ENCODE measurements around the gene PAM. TPM values are rescaled to one million over a fixed set of nuclear protein-coding genes. Genes with fewer than 3 reads are reported as not detected.
A peak's percentile ranks its signal among the peaks of the same experiment; 100 is the strongest.

PAM gene
- total RNA-seq, 2 experiments from 2014 or later = 63.4 to 65.8 TPM

- ChIA-PET POLR2A (interaction anchor here (1.0 kb wide), 1 partner anchor 9 kb away, joined by 3 read pairs; no protein-coding TSS in a partner anchor), CTCF (no interaction called here)
- intact Hi-C loops (cut with micrococcal nuclease) = no loop called here
- TF ChIP-seq, protein P1, sequence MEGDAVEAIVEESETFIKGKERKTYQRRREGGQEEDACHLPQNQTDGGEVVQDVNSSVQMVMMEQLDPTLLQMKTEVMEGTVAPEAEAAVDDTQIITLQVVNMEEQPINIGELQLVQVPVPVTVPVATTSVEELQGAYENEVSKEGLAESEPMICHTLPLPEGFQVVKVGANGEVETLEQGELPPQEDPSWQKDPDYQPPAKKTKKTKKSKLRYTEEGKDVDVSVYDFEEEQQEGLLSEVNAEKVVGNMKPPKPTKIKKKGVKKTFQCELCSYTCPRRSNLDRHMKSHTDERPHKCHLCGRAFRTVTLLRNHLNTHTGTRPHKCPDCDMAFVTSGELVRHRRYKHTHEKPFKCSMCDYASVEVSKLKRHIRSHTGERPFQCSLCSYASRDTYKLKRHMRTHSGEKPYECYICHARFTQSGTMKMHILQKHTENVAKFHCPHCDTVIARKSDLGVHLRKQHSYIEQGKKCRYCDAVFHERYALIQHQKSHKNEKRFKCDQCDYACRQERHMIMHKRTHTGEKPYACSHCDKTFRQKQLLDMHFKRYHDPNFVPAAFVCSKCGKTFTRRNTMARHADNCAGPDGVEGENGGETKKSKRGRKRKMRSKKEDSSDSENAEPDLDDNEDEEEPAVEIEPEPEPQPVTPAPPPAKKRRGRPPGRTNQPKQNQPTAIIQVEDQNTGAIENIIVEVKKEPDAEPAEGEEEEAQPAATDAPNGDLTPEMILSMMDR (IDR thresholded peaks at IDR 0.05) = no peak
- no peak overlapping the region for H3K4me3 Mint-ChIP-seq
- peaks cover 3% of the 10 kb centered on the region for H3K27me3 Mint-ChIP-seq
- no peaks in the 10 kb centered on the region for H3K36me3 Mint-ChIP-seq (ENCODE audit: low read depth)
- H3K27ac Mint-ChIP-seq = no peak overlapping the region
- H3K9me3 Mint-ChIP-seq = no peaks in the 10 kb centered on the region
- ATAC-seq (no peak), DNase-seq (no peak)
- peaks cover 11% of the 10 kb centered on the region for H3K4me1 Mint-ChIP-seq (ENCODE audit: low read depth)
Measured at GRCh38 chr5:102860035-102860434, 104.9 kb downstream of the PAM start.

DNA sequence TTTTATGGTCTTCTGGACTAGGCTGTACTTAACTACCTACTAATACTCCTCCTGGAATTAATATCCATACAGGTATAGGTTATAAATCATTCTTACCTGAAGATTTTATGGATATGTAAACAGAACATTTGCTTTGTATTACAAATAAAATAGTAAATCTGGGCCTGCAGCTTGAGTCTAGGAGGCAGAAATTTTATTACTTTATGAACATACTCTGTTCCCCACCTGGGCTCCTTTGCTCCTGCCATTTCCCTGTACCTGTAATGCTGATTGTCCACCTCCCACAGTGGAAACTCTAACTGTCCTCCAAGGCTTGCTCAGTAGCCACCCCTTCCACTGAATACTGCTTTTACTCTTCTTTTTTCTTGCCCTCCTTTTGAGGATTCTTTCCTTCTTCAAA, 108.0 kb downstream of the PAM start:
- Mint-ChIP-seq H3K9me3 (no peaks in the 10 kb centered on the region), H3K4me1 (ENCODE audit: low read depth) (peaks cover 13% of the 10 kb centered on the region)
- CTCF ChIA-PET = no interaction called here

GRCh38 chr5:102863764-102864560, 108.9 kb downstream of the PAM start:
- no peak for DNase-seq
- POLR2A ChIA-PET = no interaction called here
- peaks cover 13% of the 10 kb centered on the region for H3K4me1 Mint-ChIP-seq (ENCODE audit: low read depth)
- CTCF ChIA-PET = no interaction called here
- H3K9me3 Mint-ChIP-seq = no peaks in the 10 kb centered on the region
- ATAC-seq = no peak
- H3K27ac Mint-ChIP-seq = no peak overlapping the region
- TF ChIP-seq, protein P1 (IDR thresholded peaks at IDR 0.05) = no peak
- H3K4me3 Mint-ChIP-seq = no peak overlapping the region
- intact Hi-C loops (cut with micrococcal nuclease) = no loop called here
- peaks cover 13% of the 10 kb centered on the region for H3K36me3 Mint-ChIP-seq (ENCODE audit: low read depth)
- peaks cover 18% of the 10 kb centered on the region for H3K27me3 Mint-ChIP-seq

More for the DNA sequence above, 108.0 kb downstream of the PAM start:
- TF ChIP-seq, protein P1 (IDR thresholded peaks at IDR 0.05) = no peak
- Mint-ChIP-seq H3K4me3 (no peak overlapping the region), H3K27ac (no peak overlapping the region), H3K36me3 (ENCODE audit: low read depth) (peaks cover 8% of the 10 kb centered on the region), H3K27me3 (peaks cover 18% of the 10 kb centered on the region)
- intact Hi-C loops (cut with micrococcal nuclease) = no loop called here
- DNase-seq = no peak
- ATAC-seq = no peak
- POLR2A ChIA-PET = no interaction called here

GRCh38 chr5:102865171-102865509, 110.0 kb downstream of the PAM start:
- H3K4me3 Mint-ChIP-seq = peak overlapping the region; percentile 60
- no peaks in the 10 kb centered on the region for H3K9me3 Mint-ChIP-seq
- DNase-seq (no peak), ATAC-seq (no peak)
- CTCF ChIA-PET = interaction anchor here (0.8 kb wide), 1 partner anchor 275 kb away, joined by 3 read pairs; no protein-coding TSS in a partner anchor
- peaks cover 18% of the 10 kb centered on the region for H3K27me3 Mint-ChIP-seq
- TF ChIP-seq, protein P1 (IDR thresholded peaks at IDR 0.05) = no peak
- H3K27ac Mint-ChIP-seq = peak overlapping the region; percentile 53
- POLR2A ChIA-PET = interaction anchor here (1.1 kb wide), 1 partner anchor 255 kb away, joined by 3 read pairs; the partner anchor contains the start of genes GIN1 and PPIP5K2
- H3K4me1 Mint-ChIP-seq (ENCODE audit: low read depth) = peaks cover 13% of the 10 kb centered on the region
- peaks cover 24% of the 10 kb centered on the region for H3K36me3 Mint-ChIP-seq (ENCODE audit: low read depth)
- intact Hi-C loops (cut with micrococcal nuclease) = no loop called here

- Mint-ChIP-seq H3K27me3 (peaks cover 18% of the 10 kb centered on the region), H3K4me3 (peak overlapping the region; percentile 60), H3K9me3 (no peaks in the 10 kb centered on the region), H3K4me1 (ENCODE audit: low read depth) (peaks cover 13% of the 10 kb centered on the region), H3K36me3 (ENCODE audit: low read depth) (peaks cover 24% of the 10 kb centered on the region), H3K27ac (peak overlapping the region; percentile 53)
- CTCF ChIA-PET = no interaction called here
- POLR2A ChIA-PET = interaction anchor here (1.1 kb wide), 1 partner anchor 254 kb away, joined by 3 read pairs; the partner anchor contains the start of genes GIN1 and PPIP5K2
- DNase-seq (peak; percentile 69), ATAC-seq (peak; percentile 96)
- intact Hi-C loops (cut with micrococcal nuclease) = no loop called here
- TF ChIP-seq, protein P1 (IDR thresholded peaks at IDR 0.05) = no peak
Measured at GRCh38 chr5:102865510-102866236, 110.6 kb downstream of the PAM start.
